HepG2 (cell line): Measurements from ENCODE around the gene LST1. TPM values are rescaled to one million over a fixed set of nuclear protein-coding genes. Genes with fewer than 3 reads are reported as not detected.

Experiments used
- AFF4 ChIP-seq: sonication (generic); formaldehyde crosslinking; IDR thresholded peaks from 2 replicates; pipeline ENCODE4 v1.4.0; 2020; ENCODE audit warnings: missing genetic modification reagents
- CBX5 ChIP-seq: sonication (generic); formaldehyde crosslinking; IDR thresholded peaks from 2 replicates; pipeline ENCODE4 v1.4.0; 2020; ENCODE audit warnings: missing genetic modification reagents, borderline replicate concordance
- FLYWCH1 ChIP-seq: sonication (generic); formaldehyde crosslinking; IDR thresholded peaks from 2 replicates; pipeline ENCODE4 v1.8.1; 2023; ENCODE audit warnings: mild to moderate bottlenecking, missing genetic modification reagents
- GATAD1 ChIP-seq: IDR thresholded peaks from 2 replicates; pipeline ENCODE4 v1.6.1; 2016; ENCODE audit warnings: missing genetic modification reagents, missing compliant biosample characterization
- HDAC2 ChIP-seq: sonication (generic); formaldehyde crosslinking; IDR thresholded peaks from 2 replicates; pipeline ENCODE4 v1.4.0; 2020; ENCODE audit warnings: missing genetic modification reagents
- ZNF17 ChIP-seq: sonication (generic); formaldehyde crosslinking; IDR thresholded peaks from 2 replicates; pipeline ENCODE4 v1.5.0; 2020; ENCODE audit warnings: mild to moderate bottlenecking, missing genetic modification reagents
- ZNF329 ChIP-seq: sonication (generic); formaldehyde crosslinking; IDR thresholded peaks from 2 replicates; pipeline ENCODE4 v1.9.0; 2021; ENCODE audit warnings: low read depth, mild to moderate bottlenecking, missing genetic modification reagents
- ZNF543 ChIP-seq: sonication (generic); formaldehyde crosslinking; IDR thresholded peaks from 2 replicates; pipeline ENCODE4 v1.4.0; 2020; ENCODE audit warnings: mild to moderate bottlenecking, missing genetic modification reagents
- ZNF552 ChIP-seq: sonication (generic); formaldehyde crosslinking; IDR thresholded peaks from 2 replicates; pipeline ENCODE4 v1.9.0; 2022; ENCODE audit warnings: missing genetic modification reagents, mild to moderate bottlenecking, borderline replicate concordance
- ZNF652 ChIP-seq: IDR thresholded peaks from 2 replicates; pipeline ENCODE4 v1.6.1; 2016; ENCODE audit warnings: low read depth, borderline replicate concordance
- ZNF737 ChIP-seq: sonication (generic); formaldehyde crosslinking; IDR thresholded peaks from 2 replicates; pipeline ENCODE4 v1.5.0; 2020; ENCODE audit warnings: missing genetic modification reagents, mild to moderate bottlenecking, borderline replicate concordance
- ZNF780A ChIP-seq: sonication (generic); formaldehyde crosslinking; IDR thresholded peaks from 2 replicates; pipeline ENCODE4 v1.8.0; 2022; ENCODE audit warnings: mild to moderate bottlenecking, missing genetic modification reagents, moderate library complexity
- ZNF790 ChIP-seq: sonication (generic); formaldehyde crosslinking; IDR thresholded peaks from 2 replicates; pipeline ENCODE4 v1.8.0; 2022; ENCODE audit warnings: missing genetic modification reagents, mild to moderate bottlenecking, borderline replicate concordance
- ZSCAN12 ChIP-seq: sonication (generic); formaldehyde crosslinking; IDR thresholded peaks from 2 replicates; pipeline ENCODE4 v1.9.0; 2021; ENCODE audit warnings: mild to moderate bottlenecking, missing genetic modification reagents
- ZSCAN9 ChIP-seq: IDR thresholded peaks from 2 replicates; pipeline ENCODE4 v1.6.1; 2016; ENCODE audit warnings: borderline replicate concordance
- polyA plus RNA-seq, 8 experiments: library from polyadenylated mRNA; depleted of rRNA in 3 of 8; stranded (reverse) in 7 of 8; unstranded in 1 of 8; fragments of >200 nt; fragmentation: Illumina TruSeq in 4 of 8; extraction: Trizol in 4 of 8; gene quantifications; 2 replicates each; pipeline versions ENCODE4 v1.2.1 to v1.2.3, GENCODE V29; 2011 to 2016; ENCODE audit warnings: low read depth in 4 of 8, missing spikeins in 1 of 8, mixed read lengths in 1 of 8; ENCODE audit not compliant: insufficient read depth in 1 of 8
- total RNA-seq, 5 experiments: library from RNA; depleted of rRNA; stranded (reverse); fragments of >200 nt; fragmentation: Illumina TruSeq; extraction: Trizol; gene quantifications; 2 replicates each; pipeline ENCODE4 v1.2.3, GENCODE V29; 2016; ENCODE audit warnings: low read depth in 1 of 5
- TF ChIP-seq, protein P1 (sequence below): sonication (generic); formaldehyde crosslinking; IDR thresholded peaks from 2 replicates; pipeline ENCODE4 v1.5.0; 2020; ENCODE audit warnings: mild to moderate bottlenecking, missing genetic modification reagents
- TF ChIP-seq, protein P2 (sequence below): sonication (generic); formaldehyde crosslinking; IDR thresholded peaks from 2 replicates; pipeline ENCODE4 v1.5.0; 2020; ENCODE audit warnings: mild to moderate bottlenecking, missing genetic modification reagents

Gene LST1
- total and polyA plus RNA-seq, 2 of the 13 experiments (the other 11 are each of a cell fraction or from before 2014, with no cell fraction given) = not detected

GRCh38 chr6:31620586-31621319, 34.7 kb downstream of the LST1 start, which contains the start of gene PRRC2A (continued):
- TF ChIP-seq ZSCAN12 = no peak
- TF ChIP-seq FLYWCH1 (CRISPR knock-in tag) = no peak
- TF ChIP-seq, protein P1, sequence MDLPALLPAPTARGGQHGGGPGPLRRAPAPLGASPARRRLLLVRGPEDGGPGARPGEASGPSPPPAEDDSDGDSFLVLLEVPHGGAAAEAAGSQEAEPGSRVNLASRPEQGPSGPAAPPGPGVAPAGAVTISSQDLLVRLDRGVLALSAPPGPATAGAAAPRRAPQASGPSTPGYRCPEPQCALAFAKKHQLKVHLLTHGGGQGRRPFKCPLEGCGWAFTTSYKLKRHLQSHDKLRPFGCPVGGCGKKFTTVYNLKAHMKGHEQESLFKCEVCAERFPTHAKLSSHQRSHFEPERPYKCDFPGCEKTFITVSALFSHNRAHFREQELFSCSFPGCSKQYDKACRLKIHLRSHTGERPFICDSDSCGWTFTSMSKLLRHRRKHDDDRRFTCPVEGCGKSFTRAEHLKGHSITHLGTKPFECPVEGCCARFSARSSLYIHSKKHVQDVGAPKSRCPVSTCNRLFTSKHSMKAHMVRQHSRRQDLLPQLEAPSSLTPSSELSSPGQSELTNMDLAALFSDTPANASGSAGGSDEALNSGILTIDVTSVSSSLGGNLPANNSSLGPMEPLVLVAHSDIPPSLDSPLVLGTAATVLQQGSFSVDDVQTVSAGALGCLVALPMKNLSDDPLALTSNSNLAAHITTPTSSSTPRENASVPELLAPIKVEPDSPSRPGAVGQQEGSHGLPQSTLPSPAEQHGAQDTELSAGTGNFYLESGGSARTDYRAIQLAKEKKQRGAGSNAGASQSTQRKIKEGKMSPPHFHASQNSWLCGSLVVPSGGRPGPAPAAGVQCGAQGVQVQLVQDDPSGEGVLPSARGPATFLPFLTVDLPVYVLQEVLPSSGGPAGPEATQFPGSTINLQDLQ (CRISPR knock-in tag) = peak; percentile 66; the same call in 1 of the 2 replicates
- TF ChIP-seq ZNF780A (CRISPR knock-in tag) = no peak
- TF ChIP-seq ZSCAN9 (CRISPR knock-in tag) = 0 out of 2 replicates have a peak, but pooled peaks have one; percentile 35
- no peak for TF ChIP-seq ZNF652 (CRISPR knock-in tag)
- peak; percentile 14; the same call in 1 of the 2 replicates for TF ChIP-seq GATAD1 (CRISPR knock-in tag)
- no peak for TF ChIP-seq ZNF737
- TF ChIP-seq ZNF543 (CRISPR knock-in tag) = peak; percentile 46; the same call in 1 of the 2 replicates
- TF ChIP-seq, protein P2, sequence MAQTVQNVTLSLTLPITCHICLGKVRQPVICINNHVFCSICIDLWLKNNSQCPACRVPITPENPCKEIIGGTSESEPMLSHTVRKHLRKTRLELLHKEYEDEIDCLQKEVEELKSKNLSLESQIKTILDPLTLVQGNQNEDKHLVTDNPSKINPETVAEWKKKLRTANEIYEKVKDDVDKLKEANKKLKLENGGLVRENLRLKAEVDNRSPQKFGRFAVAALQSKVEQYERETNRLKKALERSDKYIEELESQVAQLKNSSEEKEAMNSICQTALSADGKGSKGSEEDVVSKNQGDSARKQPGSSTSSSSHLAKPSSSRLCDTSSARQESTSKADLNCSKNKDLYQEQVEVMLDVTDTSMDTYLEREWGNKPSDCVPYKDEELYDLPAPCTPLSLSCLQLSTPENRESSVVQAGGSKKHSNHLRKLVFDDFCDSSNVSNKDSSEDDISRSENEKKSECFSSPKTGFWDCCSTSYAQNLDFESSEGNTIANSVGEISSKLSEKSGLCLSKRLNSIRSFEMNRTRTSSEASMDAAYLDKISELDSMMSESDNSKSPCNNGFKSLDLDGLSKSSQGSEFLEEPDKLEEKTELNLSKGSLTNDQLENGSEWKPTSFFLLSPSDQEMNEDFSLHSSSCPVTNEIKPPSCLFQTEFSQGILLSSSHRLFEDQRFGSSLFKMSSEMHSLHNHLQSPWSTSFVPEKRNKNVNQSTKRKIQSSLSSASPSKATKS (CRISPR knock-in tag) = 0 out of 2 replicates have a peak, but pooled peaks have one; percentile 8
- TF ChIP-seq ZNF17 = no peak; the same call in 1 of the 2 replicates
- TF ChIP-seq AFF4 (CRISPR knock-in tag) = no peak
- TF ChIP-seq ZNF552 (CRISPR knock-in tag) = no peak
- TF ChIP-seq ZNF790 (CRISPR knock-in tag) = 0 out of 2 replicates have a peak, but pooled peaks have one; percentile 27
- TF ChIP-seq CBX5 (CRISPR knock-in tag) = peak; percentile 42; the same call in 1 of the 2 replicates
- peak; percentile 19; the same call in 1 of the 2 replicates for TF ChIP-seq ZNF329
- TF ChIP-seq HDAC2 (CRISPR knock-in tag) = peak; percentile 30; the same call in 1 of the 2 replicates
